ENCODE measurements around the gene DHRS7B.

DNA sequence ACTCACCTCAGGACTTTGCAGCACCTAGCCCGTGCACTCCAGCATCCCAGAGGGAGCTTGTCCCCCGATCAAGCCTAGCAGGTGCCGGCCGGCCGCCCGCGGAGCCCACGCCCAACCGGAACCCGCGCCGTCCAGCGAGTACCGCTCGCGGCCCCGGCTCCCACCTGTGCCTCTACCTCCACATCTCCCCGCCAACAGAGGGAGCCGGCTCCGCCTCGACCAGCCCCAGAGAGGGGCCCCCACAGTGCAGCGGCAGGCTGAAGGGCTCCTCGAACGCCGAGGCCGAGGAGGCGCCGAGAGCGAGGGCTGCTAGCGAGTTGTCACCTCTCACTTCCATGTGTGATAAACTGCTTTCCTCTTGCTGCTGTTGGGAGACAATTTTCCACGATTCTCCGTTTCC is 41.1 kb upstream of the DHRS7B start:
- TF ChIP-seq CTCF (IDR thresholded peaks at IDR 0.05) (no peak), POLR2A (IDR thresholded peaks at IDR 0.05) (no peak)

Data from esophagus squamous epithelium (tissue), 4 donors.